ENCODE measurements around the gene TMEM132C. TPM values are rescaled to one million over a fixed set of nuclear protein-coding genes. Genes with fewer than 3 reads are reported as not detected.

The TMEM132C gene
- total RNA-seq, 1 experiment from 2014 or later = not detected

GRCh38 chr12:128644664-128645296 lies 377.8 kb downstream of the TMEM132C start:
- no peak for DNase-seq (ENCODE audit: extremely low read depth, low read depth)

- no peak for DNase-seq (ENCODE audit: extremely low read depth, low read depth)
Observed at GRCh38 chr12:128649902-128650301, 382.9 kb downstream of the TMEM132C start.

- DNase-seq (ENCODE audit: extremely low read depth, low read depth) = no peak
Observed at GRCh38 chr12:128652136-128652751, 385.3 kb downstream of the TMEM132C start.

GRCh38 chr12:128654468-128654867 lies 387.5 kb downstream of the TMEM132C start:
- DNase-seq (ENCODE audit: extremely low read depth, low read depth) = no peak

GRCh38 chr12:128657378-128657777 lies 390.4 kb downstream of the TMEM132C start:
- no peak for DNase-seq (ENCODE audit: extremely low read depth, low read depth)

- no peak for DNase-seq (ENCODE audit: extremely low read depth, low read depth)
Observed at GRCh38 chr12:128660532-128661225, 393.7 kb downstream of the TMEM132C start.

GRCh38 chr12:128661226-128661569 lies 394.2 kb downstream of the TMEM132C start:
- no peak for DNase-seq (ENCODE audit: extremely low read depth, low read depth)

GRCh38 chr12:128662101-128662500 lies 395.1 kb downstream of the TMEM132C start:
- DNase-seq (ENCODE audit: extremely low read depth, low read depth) = no peak

GRCh38 chr12:128664501-128664900 lies 397.5 kb downstream of the TMEM132C start:
- DNase-seq (ENCODE audit: extremely low read depth, low read depth) = no peak

- DNase-seq (ENCODE audit: extremely low read depth, low read depth) = no peak
Observed at GRCh38 chr12:128667193-128667592, 400.2 kb downstream of the TMEM132C start.

GRCh38 chr12:128671528-128672042 lies 404.6 kb downstream of the TMEM132C start:
- peak; percentile 0 for DNase-seq (ENCODE audit: extremely low read depth, low read depth)

- DNase-seq (ENCODE audit: extremely low read depth, low read depth) = no peak
Observed at GRCh38 chr12:128672428-128672827, 405.5 kb downstream of the TMEM132C start.

GRCh38 chr12:128672893-128673292 lies 405.9 kb downstream of the TMEM132C start:
- no peak for DNase-seq (ENCODE audit: extremely low read depth, low read depth)

GRCh38 chr12:128675576-128675975 lies 408.6 kb downstream of the TMEM132C start:
- no peak for DNase-seq (ENCODE audit: extremely low read depth, low read depth)

- DNase-seq (ENCODE audit: extremely low read depth, low read depth) = no peak
Observed at GRCh38 chr12:128680555-128680954, 413.6 kb downstream of the TMEM132C start.

GRCh38 chr12:128682548-128683275 lies 415.7 kb downstream of the TMEM132C start:
- DNase-seq (ENCODE audit: extremely low read depth, low read depth) = no peak

GRCh38 chr12:128684352-128684751 lies 417.4 kb downstream of the TMEM132C start:
- DNase-seq (ENCODE audit: extremely low read depth, low read depth) = no peak

GRCh38 chr12:128685903-128686475 lies 419.0 kb downstream of the TMEM132C start:
- DNase-seq (ENCODE audit: extremely low read depth, low read depth) = no peak

GRCh38 chr12:128687851-128688250 lies 420.9 kb downstream of the TMEM132C start:
- DNase-seq (ENCODE audit: extremely low read depth, low read depth) = no peak

GRCh38 chr12:128690641-128691040 lies 423.7 kb downstream of the TMEM132C start:
- no peak for DNase-seq (ENCODE audit: extremely low read depth, low read depth)

GRCh38 chr12:128693115-128693514 lies 426.1 kb downstream of the TMEM132C start:
- no peak for DNase-seq (ENCODE audit: extremely low read depth, low read depth)
